GM18868 (cell line): ENCODE measurements around the gene NELL1.

Experiments
- ATAC-seq: cut with Tn5 transposase; IDR thresholded peaks from one replicate; pipeline ENCODE4 v1.9.1; 2021; ENCODE audit warnings: mild to moderate bottlenecking, moderate library complexity; ENCODE audit not compliant: unreplicated experiment

Gene NELL1

DNA sequence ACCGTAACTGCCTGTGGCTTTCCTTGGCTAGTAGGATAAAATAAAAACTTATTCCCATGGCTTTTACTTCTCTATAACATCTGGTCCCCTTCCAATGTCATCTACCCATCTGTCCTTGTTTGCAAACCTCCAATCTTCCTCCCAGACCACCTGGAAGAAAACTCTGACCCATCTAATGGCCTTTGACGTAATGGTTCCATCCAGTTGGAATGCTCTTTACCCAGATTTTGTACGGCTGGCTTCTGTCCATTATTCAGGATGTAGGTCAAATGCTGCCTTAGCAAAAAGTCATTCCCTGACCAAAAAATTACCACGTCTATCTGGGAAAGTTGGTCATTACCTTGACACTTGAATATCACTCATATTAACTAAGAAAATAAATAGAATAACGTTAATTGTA lies 945.6 kb downstream of the NELL1 start:
- ATAC-seq, result no peak

DNA sequence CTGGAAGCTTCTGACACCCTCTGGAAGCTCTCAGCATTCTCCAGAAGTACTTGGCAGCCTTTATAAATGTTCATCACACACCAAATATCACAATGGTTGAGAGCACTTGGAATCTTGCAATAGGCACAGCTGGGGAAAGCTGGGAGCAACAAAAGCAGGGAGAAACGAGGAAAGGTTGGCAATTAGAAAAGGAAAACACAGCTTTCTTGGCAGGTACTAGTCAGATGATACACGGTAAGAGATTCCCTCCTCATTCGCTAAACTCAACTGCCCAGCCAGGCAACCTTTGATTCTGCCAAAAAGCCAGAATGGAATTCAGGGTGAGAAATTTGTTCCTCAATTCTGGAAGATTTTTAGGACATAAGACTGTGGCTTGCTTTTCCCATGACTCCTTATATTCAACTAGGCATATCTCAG lies 946.6 kb downstream of the NELL1 start:
- ATAC-seq, result no peak

DNA sequence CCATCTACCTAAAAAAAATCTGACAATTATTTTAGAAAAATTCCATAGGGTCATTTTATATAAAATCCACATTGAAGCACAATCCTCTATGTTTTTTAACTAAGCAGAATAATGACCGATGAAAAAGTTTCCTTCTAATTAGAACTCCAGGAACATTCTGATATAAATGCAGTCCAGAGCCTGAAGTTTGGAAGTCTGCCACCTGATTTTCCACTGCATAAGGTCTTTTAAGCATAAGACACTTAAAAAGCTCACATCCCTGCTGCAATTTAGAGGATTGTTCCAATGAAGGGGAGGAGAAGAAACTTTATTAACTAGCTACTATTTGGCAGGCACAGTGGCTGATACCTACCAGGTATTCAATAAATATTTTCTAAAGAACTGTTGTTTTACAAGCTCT lies 953.2 kb downstream of the NELL1 start:
- no peak for ATAC-seq

DNA sequence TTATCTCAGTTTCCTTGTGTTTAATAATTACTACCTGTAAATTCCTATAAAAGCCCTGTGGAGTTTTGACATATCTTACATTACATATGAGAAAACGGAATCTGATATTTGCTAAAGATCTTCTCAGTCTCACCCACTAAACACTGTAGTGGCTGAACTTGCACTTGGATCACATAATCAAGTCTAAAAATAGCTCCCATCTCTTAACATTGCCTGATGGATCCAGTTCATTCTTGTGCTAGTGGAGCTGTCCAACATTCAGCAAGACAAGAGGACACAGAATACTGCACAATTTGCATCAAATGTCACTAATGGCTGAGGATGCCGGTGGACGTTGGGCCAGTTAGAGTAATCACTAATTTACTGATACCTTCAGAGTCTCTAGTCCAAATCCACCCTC lies 953.6 kb downstream of the NELL1 start:
- no peak for ATAC-seq
